T-helper 1 cell treated with Interleukin-12 subunit alpha and Interleukin-12 subunit beta and Interleukin-4 antibody, amounts not matched to agents 30 μg/mL and 1 μg/mL, for 36 hours (primary cell): ENCODE data around the gene DAGLB.
A peak's percentile ranks its signal among the peaks of the same experiment; 100 is the strongest.
"Not testable (repeated sequence)": the region's sequence is repeated elsewhere in the genome, so short reads cannot be mapped to it uniquely, and the experiment has no call there.

Source experiments
- H3K27ac Mint-ChIP-seq: one replicate; pipeline ENCODE4 v1.8.0; 2021; ENCODE audit warnings: mild to moderate bottlenecking, mixed read lengths
- H3K27me3 Mint-ChIP-seq: one replicate; pipeline ENCODE4 v1.8.0; 2021; ENCODE audit warnings: low read depth, mixed read lengths
- H3K36me3 Mint-ChIP-seq: one replicate; pipeline ENCODE4 v1.8.0; 2021; ENCODE audit warnings: low read depth, mixed read lengths
- H3K4me1 Mint-ChIP-seq: one replicate; pipeline ENCODE4 v1.8.0; 2021; ENCODE audit warnings: low read depth, mixed read lengths
- H3K4me3 Mint-ChIP-seq: one replicate; pipeline ENCODE4 v1.8.0; 2021; ENCODE audit warnings: mild to moderate bottlenecking, moderate library complexity, mixed read lengths
- H3K9me3 Mint-ChIP-seq: one replicate; pipeline ENCODE4 v1.8.0; 2021; ENCODE audit warnings: mixed read lengths

Gene DAGLB

GRCh38 chr7:6402741-6403140 lies 45.0 kb downstream of the DAGLB start:
- Mint-ChIP-seq H3K27me3 (no peaks in the 10 kb centered on the region), H3K27ac (no peak overlapping the region), H3K9me3 (no peaks in the 10 kb centered on the region), H3K36me3 (peaks cover 39% of the 10 kb centered on the region), H3K4me3 (no peak overlapping the region), H3K4me1 (peaks cover 10% of the 10 kb centered on the region)

GRCh38 chr7:6402041-6402440 lies 45.7 kb downstream of the DAGLB start:
- no peaks in the 10 kb centered on the region for H3K27me3 Mint-ChIP-seq
- peaks cover 10% of the 10 kb centered on the region for H3K4me1 Mint-ChIP-seq
- no peak overlapping the region for H3K4me3 Mint-ChIP-seq
- peaks cover 34% of the 10 kb centered on the region for H3K36me3 Mint-ChIP-seq
- no peaks in the 10 kb centered on the region for H3K9me3 Mint-ChIP-seq
- no peak overlapping the region for H3K27ac Mint-ChIP-seq

GRCh38 chr7:6401536-6401935 lies 46.2 kb downstream of the DAGLB start:
- H3K27ac Mint-ChIP-seq, result no peak overlapping the region
- H3K36me3 Mint-ChIP-seq, result peaks cover 34% of the 10 kb centered on the region
- no peaks in the 10 kb centered on the region for H3K9me3 Mint-ChIP-seq
- H3K27me3 Mint-ChIP-seq, result no peaks in the 10 kb centered on the region
- H3K4me3 Mint-ChIP-seq, result no peak overlapping the region
- peaks cover 10% of the 10 kb centered on the region for H3K4me1 Mint-ChIP-seq

GRCh38 chr7:6400243-6401105 lies 47.3 kb downstream of the DAGLB start:
- peaks cover 34% of the 10 kb centered on the region for H3K36me3 Mint-ChIP-seq
- not testable (repeated sequence) for H3K9me3 Mint-ChIP-seq, H3K27me3 Mint-ChIP-seq, H3K27ac Mint-ChIP-seq, H3K4me3 Mint-ChIP-seq
- H3K4me1 Mint-ChIP-seq, result peaks cover 18% of the 10 kb centered on the region

- Mint-ChIP-seq H3K4me3 (no peak overlapping the region), H3K27me3 (no peaks in the 10 kb centered on the region), H3K36me3 (peaks cover 32% of the 10 kb centered on the region), H3K9me3 (no peaks in the 10 kb centered on the region), H3K27ac (no peak overlapping the region), H3K4me1 (peaks cover 25% of the 10 kb centered on the region)
Measured at GRCh38 chr7:6399351-6399750, 48.4 kb downstream of the DAGLB start.

- Mint-ChIP-seq H3K9me3 (no peaks in the 10 kb centered on the region), H3K4me3 (no peak overlapping the region), H3K27ac (no peak overlapping the region), H3K27me3 (no peaks in the 10 kb centered on the region), H3K36me3 (peaks cover 32% of the 10 kb centered on the region), H3K4me1 (peaks cover 29% of the 10 kb centered on the region)
Measured at GRCh38 chr7:6398943-6399342, 48.8 kb downstream of the DAGLB start.

GRCh38 chr7:6397759-6398495 lies 49.8 kb downstream of the DAGLB start:
- H3K9me3 Mint-ChIP-seq, H3K27ac Mint-ChIP-seq, H3K27me3 Mint-ChIP-seq, H3K4me3 Mint-ChIP-seq: not testable (repeated sequence)
- H3K36me3 Mint-ChIP-seq, result peaks cover 33% of the 10 kb centered on the region
- H3K4me1 Mint-ChIP-seq, result peaks cover 32% of the 10 kb centered on the region

GRCh38 chr7:6395898-6396595 lies 51.7 kb downstream of the DAGLB start:
- no peaks in the 10 kb centered on the region for H3K27me3 Mint-ChIP-seq
- H3K9me3 Mint-ChIP-seq, result no peaks in the 10 kb centered on the region
- no peak overlapping the region for H3K4me3 Mint-ChIP-seq
- peaks cover 36% of the 10 kb centered on the region for H3K4me1 Mint-ChIP-seq
- peaks cover 23% of the 10 kb centered on the region for H3K36me3 Mint-ChIP-seq
- peak overlapping the region; percentile 55 for H3K27ac Mint-ChIP-seq

- H3K4me3 Mint-ChIP-seq, result no peak overlapping the region
Measured at GRCh38 chr7:6394114-6394513, 53.6 kb downstream of the DAGLB start.

GRCh38 chr7:6393667-6394056 lies 54.1 kb downstream of the DAGLB start:
- Mint-ChIP-seq H3K36me3 (peaks cover 26% of the 10 kb centered on the region), H3K9me3 (no peaks in the 10 kb centered on the region), H3K4me1 (peaks cover 31% of the 10 kb centered on the region), H3K27ac (no peak overlapping the region), H3K27me3 (no peaks in the 10 kb centered on the region), H3K4me3 (no peak overlapping the region)

More at GRCh38 chr7:6394114-6394513, 53.6 kb downstream of the DAGLB start:
- Mint-ChIP-seq H3K9me3 (no peaks in the 10 kb centered on the region), H3K27me3 (no peaks in the 10 kb centered on the region), H3K4me1 (peaks cover 33% of the 10 kb centered on the region), H3K27ac (no peak overlapping the region), H3K36me3 (peaks cover 25% of the 10 kb centered on the region)

GRCh38 chr7:6392712-6393666 lies 54.8 kb downstream of the DAGLB start:
- Mint-ChIP-seq H3K4me3 (no peak overlapping the region), H3K9me3 (no peaks in the 10 kb centered on the region), H3K36me3 (peaks cover 27% of the 10 kb centered on the region), H3K27me3 (no peaks in the 10 kb centered on the region), H3K4me1 (peaks cover 29% of the 10 kb centered on the region), H3K27ac (peak overlapping the region; percentile 32)

GRCh38 chr7:6389728-6390127 lies 58.0 kb downstream of the DAGLB start:
- Mint-ChIP-seq H3K4me3 (no peak overlapping the region), H3K9me3 (no peaks in the 10 kb centered on the region), H3K36me3 (peaks cover 18% of the 10 kb centered on the region), H3K4me1 (peaks cover 36% of the 10 kb centered on the region), H3K27me3 (no peaks in the 10 kb centered on the region), H3K27ac (no peak overlapping the region)

GRCh38 chr7:6387734-6388294 lies 59.9 kb downstream of the DAGLB start:
- Mint-ChIP-seq H3K27ac (no peak overlapping the region), H3K36me3 (peaks cover 12% of the 10 kb centered on the region), H3K27me3 (no peaks in the 10 kb centered on the region), H3K4me1 (peaks cover 34% of the 10 kb centered on the region), H3K9me3 (no peaks in the 10 kb centered on the region), H3K4me3 (no peak overlapping the region)
